ENCODE measurements around the gene MTUS2. TPM values are rescaled to one million over a fixed set of nuclear protein-coding genes. Genes with fewer than 3 reads are reported as not detected.
"Not testable (repeated sequence)": the region's sequence is repeated elsewhere in the genome, so short reads cannot be mapped to it uniquely, and the experiment has no call there.

MTUS2 gene
- total RNA-seq, 1 experiment from 2014 or later = 0.10 TPM

GRCh38 chr13:28958018-28958417, 137.9 kb downstream of the MTUS2 start:
- no peak for DNase-seq (ENCODE audit: low spot score)

GRCh38 chr13:28958441-28958840, 138.3 kb downstream of the MTUS2 start:
- DNase-seq (ENCODE audit: low spot score) = no peak

- no peak for DNase-seq (ENCODE audit: low spot score)
Observed at GRCh38 chr13:28964052-28964451, 143.9 kb downstream of the MTUS2 start.

- DNase-seq (ENCODE audit: low spot score) = no peak
Observed at GRCh38 chr13:28964803-28965202, 144.7 kb downstream of the MTUS2 start.

- DNase-seq (ENCODE audit: low spot score) = no peak
Observed at GRCh38 chr13:28967029-28967915, 147.1 kb downstream of the MTUS2 start.

GRCh38 chr13:28976195-28976594, 156.1 kb downstream of the MTUS2 start:
- DNase-seq (ENCODE audit: low spot score) = no peak

- DNase-seq (ENCODE audit: low spot score) = no peak
Observed at GRCh38 chr13:28976636-28977035, 156.5 kb downstream of the MTUS2 start.

- DNase-seq (ENCODE audit: low spot score) = no peak
Observed at GRCh38 chr13:28978574-28978973, 158.4 kb downstream of the MTUS2 start.

GRCh38 chr13:28981530-28981929, 161.4 kb downstream of the MTUS2 start:
- DNase-seq (ENCODE audit: low spot score) = no peak

- no peak for DNase-seq (ENCODE audit: low spot score)
Observed at GRCh38 chr13:28983641-28984040, 163.5 kb downstream of the MTUS2 start.

GRCh38 chr13:28984326-28984725, 164.2 kb downstream of the MTUS2 start:
- DNase-seq (ENCODE audit: low spot score) = no peak

GRCh38 chr13:28984825-28985224, 164.7 kb downstream of the MTUS2 start:
- DNase-seq (ENCODE audit: low spot score) = no peak

GRCh38 chr13:28990378-28990777, 170.2 kb downstream of the MTUS2 start:
- DNase-seq (ENCODE audit: low spot score) = not testable (repeated sequence)

- no peak for DNase-seq (ENCODE audit: low spot score)
Observed at GRCh38 chr13:28991764-28992163, 171.6 kb downstream of the MTUS2 start.

GRCh38 chr13:29000826-29001225, 180.7 kb downstream of the MTUS2 start:
- DNase-seq (ENCODE audit: low spot score) = no peak

- no peak for DNase-seq (ENCODE audit: low spot score)
Observed at GRCh38 chr13:29005035-29005762, 185.1 kb downstream of the MTUS2 start.

GRCh38 chr13:29005763-29006120, 185.6 kb downstream of the MTUS2 start:
- no peak for DNase-seq (ENCODE audit: low spot score)

GRCh38 chr13:29006359-29006850, 186.3 kb downstream of the MTUS2 start:
- DNase-seq (ENCODE audit: low spot score) = no peak

- DNase-seq (ENCODE audit: low spot score) = no peak
Observed at GRCh38 chr13:29008296-29008695, 188.2 kb downstream of the MTUS2 start.

GRCh38 chr13:29020314-29020713, 200.2 kb downstream of the MTUS2 start:
- no peak for DNase-seq (ENCODE audit: low spot score)

- DNase-seq (ENCODE audit: low spot score) = no peak
Observed at GRCh38 chr13:29021311-29021710, 201.2 kb downstream of the MTUS2 start.

- no peak for DNase-seq (ENCODE audit: low spot score)
Observed at GRCh38 chr13:29021717-29022116, 201.6 kb downstream of the MTUS2 start.

- no peak for DNase-seq (ENCODE audit: low spot score)
Observed at GRCh38 chr13:29022410-29022809, 202.3 kb downstream of the MTUS2 start.
